Activated naive CD4-positive, alpha-beta T cell treated with Interleukin-2 at 50 U/mL for 16 hours (primary cell): Measurements from ENCODE around the gene COL8A1.
A peak's percentile ranks its signal among the peaks of the same experiment; 100 is the strongest.
"Not testable (repeated sequence)": the region's sequence is repeated elsewhere in the genome, so short reads cannot be mapped to it uniquely, and the experiment has no call there.

Source experiments
- DNase-seq: peaks from one replicate; pipeline ENCODE4 v3.0.0-alpha.2; 2020

COL8A1 gene

GRCh38 chr3:99712291-99712954 lies 74.0 kb downstream of the COL8A1 start:
- DNase-seq, result no peak

- DNase-seq, result no peak
Measured at GRCh38 chr3:99713440-99713839, 75.0 kb downstream of the COL8A1 start.

- DNase-seq, result no peak
Measured at GRCh38 chr3:99714146-99714545, 75.8 kb downstream of the COL8A1 start.

DNA sequence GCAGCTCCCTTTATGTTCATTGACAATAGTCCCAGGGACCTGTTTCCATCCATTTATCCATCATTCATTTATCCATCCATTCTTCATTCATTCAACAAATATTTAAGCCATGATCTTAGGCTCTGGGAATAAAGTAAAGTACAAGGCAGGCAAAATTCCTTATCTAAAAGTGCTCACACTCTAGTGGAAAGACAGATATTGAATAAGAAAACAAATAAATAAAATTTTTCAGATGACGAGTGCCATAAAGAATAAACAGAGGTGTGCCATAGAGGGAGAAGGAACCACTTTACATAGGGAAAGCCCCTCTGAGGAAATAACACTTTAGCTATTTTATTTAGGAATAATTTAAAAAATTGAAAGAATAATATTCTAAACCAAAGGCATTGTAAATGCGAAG lies 76.2 kb downstream of the COL8A1 start:
- no peak for DNase-seq

GRCh38 chr3:99716463-99716995 lies 78.1 kb downstream of the COL8A1 start:
- no peak for DNase-seq

DNA sequence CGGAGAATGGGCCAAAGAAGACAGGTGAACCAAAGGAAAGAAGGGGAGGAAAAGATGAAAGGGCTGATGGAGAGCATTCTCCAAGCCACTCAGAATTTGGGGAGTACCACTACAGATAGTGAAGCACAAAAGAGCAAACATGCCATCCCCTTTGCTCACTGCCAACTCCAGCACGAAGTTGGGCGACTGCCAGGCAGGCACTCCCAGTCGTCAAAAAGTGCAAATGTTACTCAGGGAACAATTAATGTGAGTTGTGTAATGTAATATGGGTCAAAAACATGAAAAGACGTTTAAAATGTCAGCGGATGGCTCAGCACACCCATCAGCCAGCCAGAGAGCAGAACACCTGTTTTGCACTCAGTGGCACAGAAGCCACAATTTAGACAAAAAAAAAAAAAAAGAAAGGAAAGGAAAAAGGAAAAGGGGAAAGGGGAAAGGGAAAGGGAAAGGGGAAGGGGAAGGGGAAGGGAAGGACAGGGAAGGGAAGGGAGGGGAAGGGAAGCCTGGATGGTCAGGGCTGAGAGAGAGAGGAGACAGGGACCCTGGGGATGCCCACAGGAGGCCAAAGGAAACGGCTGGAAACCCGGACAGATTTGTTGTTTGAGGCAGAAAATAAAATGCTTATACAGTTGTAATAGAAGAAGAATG lies 82.7 kb downstream of the COL8A1 start:
- no peak for DNase-seq

DNA sequence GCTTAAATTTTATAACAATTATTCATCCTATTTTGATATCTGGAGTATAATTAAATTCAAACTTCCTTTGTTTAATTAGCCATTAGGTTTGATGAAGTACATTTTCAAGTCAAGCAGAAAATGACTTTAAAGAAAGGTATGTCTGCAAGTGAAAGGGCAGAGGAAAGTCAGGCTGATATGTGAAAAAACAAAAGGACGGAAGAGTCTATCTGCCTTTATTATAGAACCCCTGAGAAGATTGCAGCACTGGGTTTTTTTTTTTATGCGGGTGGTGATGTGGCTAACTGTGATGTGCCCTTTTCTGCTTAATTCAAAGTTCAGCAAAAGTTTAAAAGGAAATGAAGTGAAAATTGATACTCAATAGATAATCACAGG lies 83.2 kb downstream of the COL8A1 start:
- no peak for DNase-seq

DNA sequence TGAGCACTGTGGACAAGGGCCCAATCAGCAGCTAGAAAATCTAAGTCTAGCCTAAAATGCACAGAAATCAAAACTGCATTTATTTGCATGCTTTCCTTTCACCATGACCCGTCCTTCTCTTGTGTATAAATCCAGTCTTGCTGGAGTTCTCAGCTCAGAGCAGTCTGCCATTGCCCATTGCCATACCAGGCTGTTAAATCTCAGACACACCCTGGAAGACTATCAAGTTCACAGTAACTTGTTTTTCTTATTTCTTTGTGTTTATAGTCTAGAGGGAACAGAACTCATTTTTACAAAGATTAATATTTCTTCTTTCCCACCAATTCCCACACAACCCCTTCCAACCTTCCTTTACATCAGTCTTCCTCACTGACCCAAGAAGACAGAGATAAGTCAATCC lies 85.9 kb downstream of the COL8A1 start:
- DNase-seq, result no peak

DNA sequence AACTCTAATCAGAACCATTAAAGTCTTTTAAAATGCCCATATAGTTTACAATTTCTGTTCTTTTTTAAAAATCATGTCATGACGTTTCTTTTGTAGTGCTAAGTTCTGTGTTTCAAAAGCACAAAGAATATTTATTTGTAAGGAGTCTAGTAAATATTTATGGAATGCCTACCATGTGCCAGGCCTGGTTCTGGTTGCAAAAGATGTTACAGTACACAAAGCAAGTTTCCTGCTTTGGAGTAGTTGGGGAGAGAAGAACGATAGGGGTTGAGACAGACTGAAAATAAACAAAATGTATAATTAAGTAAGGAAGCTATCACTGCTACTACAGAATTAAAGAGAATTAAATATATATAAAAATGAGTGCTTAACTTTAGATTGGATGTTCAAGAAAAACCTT lies 92.5 kb downstream of the COL8A1 start:
- DNase-seq, result no peak

GRCh38 chr3:99731499-99731898 lies 93.1 kb downstream of the COL8A1 start:
- DNase-seq, result no peak

- not testable (repeated sequence) for DNase-seq
Measured at GRCh38 chr3:99740371-99740770, 102.0 kb downstream of the COL8A1 start.

GRCh38 chr3:99741588-99741987 lies 103.2 kb downstream of the COL8A1 start:
- no peak for DNase-seq

- DNase-seq, result no peak
Measured at GRCh38 chr3:99747915-99748314, 109.5 kb downstream of the COL8A1 start.

DNA sequence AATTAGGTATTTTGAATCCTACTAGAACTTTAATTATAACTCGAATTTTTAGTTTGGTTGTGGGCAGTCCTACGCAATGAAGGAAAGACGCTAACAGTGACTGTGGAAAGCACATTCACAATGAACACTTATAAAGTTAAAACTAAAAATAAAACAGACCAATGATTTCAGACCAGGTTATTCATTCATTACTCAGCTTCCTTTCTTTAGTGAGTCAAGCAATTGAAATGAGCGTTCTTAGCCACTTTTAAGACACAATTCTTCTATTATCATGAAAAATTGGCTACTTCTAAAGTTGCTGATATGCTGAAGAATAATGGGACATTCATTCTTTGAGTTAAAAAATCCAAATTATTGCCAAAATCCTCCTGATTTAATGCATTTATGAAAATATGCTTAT lies 113.3 kb downstream of the COL8A1 start:
- no peak for DNase-seq

GRCh38 chr3:99753268-99753975 lies 115.0 kb downstream of the COL8A1 start:
- peak; percentile 3 for DNase-seq

- no peak for DNase-seq
Measured at GRCh38 chr3:99755831-99756230, 117.4 kb downstream of the COL8A1 start.

DNA sequence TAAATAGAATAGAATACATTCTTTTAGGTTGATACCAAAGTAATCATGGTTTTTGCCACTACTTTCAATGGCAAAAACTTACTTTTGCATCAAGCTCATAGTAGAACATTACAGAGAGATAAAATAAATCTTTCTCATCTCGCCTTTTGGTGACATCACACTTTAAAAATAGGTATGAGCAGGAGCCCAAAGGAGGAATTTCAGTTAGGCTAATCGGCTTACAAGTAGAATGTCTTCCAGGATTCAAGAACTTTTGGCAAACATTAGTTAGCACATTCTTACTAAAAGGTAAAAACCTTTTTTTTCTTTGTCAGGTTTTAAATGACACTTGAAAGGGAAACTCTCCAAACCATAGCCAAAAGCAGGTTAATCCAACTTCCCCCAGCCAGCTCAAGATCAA lies 119.6 kb downstream of the COL8A1 start:
- DNase-seq, result no peak

DNA sequence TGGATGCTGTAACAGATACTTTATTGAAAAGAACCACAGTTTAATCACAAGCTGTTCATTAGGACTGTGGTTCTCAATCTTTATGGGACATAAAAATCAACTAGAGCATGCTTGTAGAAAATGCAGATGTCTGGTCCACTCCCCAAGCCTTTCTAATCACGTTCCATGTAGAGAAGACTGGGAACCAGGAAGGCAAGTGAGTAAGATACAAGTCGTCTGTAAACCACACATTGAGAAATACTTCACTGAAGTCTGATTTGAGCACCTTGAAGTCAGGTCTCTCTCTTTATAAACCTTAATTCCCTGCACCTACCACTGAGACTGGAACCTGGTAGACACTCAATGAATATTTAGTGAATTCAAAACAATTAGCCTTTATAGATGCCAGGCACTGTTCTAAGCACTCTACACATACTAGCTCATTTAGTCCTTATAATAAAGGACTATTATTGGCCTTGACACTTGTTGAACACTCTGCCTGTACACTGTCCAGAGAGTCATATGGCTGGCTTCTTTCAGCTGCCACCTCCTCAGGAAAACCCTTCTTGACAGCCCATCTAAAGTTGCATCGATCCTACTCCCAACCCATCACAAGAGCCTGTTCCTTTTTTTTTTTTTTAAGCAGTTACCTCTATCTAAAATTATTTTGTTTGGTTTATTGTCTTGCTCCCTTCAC lies 120.2 kb downstream of the COL8A1 start:
- DNase-seq, result no peak

DNA sequence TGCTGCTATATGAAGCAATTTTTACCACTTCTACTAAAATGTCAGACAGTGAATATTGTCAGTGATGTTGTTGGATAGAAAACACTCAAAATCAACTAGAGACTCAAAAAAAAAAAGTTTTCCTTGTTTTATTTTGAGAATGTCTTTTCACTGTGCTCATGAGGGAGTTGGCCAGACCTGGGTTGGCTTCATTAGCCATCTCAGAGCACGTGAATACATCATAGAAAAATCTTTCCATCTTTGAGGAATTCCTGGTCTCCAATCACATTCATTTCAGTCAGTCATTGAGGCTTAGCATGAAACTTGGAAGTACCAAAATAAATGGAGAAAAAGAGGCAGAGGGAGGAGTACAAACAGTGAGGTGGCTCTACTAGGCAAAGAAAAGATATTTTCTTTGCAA lies 121.6 kb downstream of the COL8A1 start:
- DNase-seq, result no peak

- DNase-seq, result no peak
Measured at GRCh38 chr3:99760629-99761028, 122.2 kb downstream of the COL8A1 start.

- no peak for DNase-seq
Measured at GRCh38 chr3:99761415-99762165, 123.2 kb downstream of the COL8A1 start.

- DNase-seq, result no peak
Measured at GRCh38 chr3:99762901-99763300, 124.5 kb downstream of the COL8A1 start.

- DNase-seq, result no peak
Measured at GRCh38 chr3:99764377-99764776, 126.0 kb downstream of the COL8A1 start.
